ENCODE results near the gene KIF26A. TPM values are rescaled to one million over a fixed set of nuclear protein-coding genes. Genes with fewer than 3 reads are reported as not detected.

The KIF26A gene
- total RNA-seq, 6 donors from 2014 or later, result 1.8 to 7.3 (median 3.5) TPM

- no peaks in the 10 kb centered on the region for H3K27me3 ChIP-seq
- TF ChIP-seq POLR2A (IDR thresholded peaks at IDR 0.05) (no peak), CTCF (IDR thresholded peaks at IDR 0.05) (no peak), POLR2AphosphoS5 (IDR thresholded peaks at IDR 0.05) (no peak), EP300 (IDR thresholded peaks at IDR 0.05) (no peak)
- WGBS, 2 donors, result 85 to 92% methylated on average over 10 to 21 of the region's 21 CpGs
- no peak overlapping the region for H3K4me3 ChIP-seq
- H3K27ac ChIP-seq, result no peak overlapping the region
- no peak for ATAC-seq (ENCODE audit: low FRiP score in 2 of 2)
- H3K36me3 ChIP-seq, result no peaks in the 10 kb centered on the region
- no peaks in the 10 kb centered on the region for H3K4me1 ChIP-seq
- DNase-seq, result no peak
- H3K9me3 ChIP-seq, result no peaks in the 10 kb centered on the region
Observed at GRCh38 chr14:104163541-104163940, 25.2 kb downstream of the KIF26A start.

- 82 to 83% methylated on average over 22 to 23 of the region's 23 CpGs for WGBS, 2 donors
- H3K36me3 ChIP-seq, result no peaks in the 10 kb centered on the region
- no peaks in the 10 kb centered on the region for H3K27me3 ChIP-seq
- no peak overlapping the region for H3K4me3 ChIP-seq
- DNase-seq, result no peak
- ATAC-seq (ENCODE audit: low FRiP score in 2 of 2), result no peak
- no peaks in the 10 kb centered on the region for H3K4me1 ChIP-seq
- no peaks in the 10 kb centered on the region for H3K9me3 ChIP-seq
- H3K27ac ChIP-seq, result no peak overlapping the region
- TF ChIP-seq POLR2A (IDR thresholded peaks at IDR 0.05) (no peak), EP300 (IDR thresholded peaks at IDR 0.05) (no peak), POLR2AphosphoS5 (IDR thresholded peaks at IDR 0.05) (no peak), CTCF (IDR thresholded peaks at IDR 0.05) (no peak)
Observed at GRCh38 chr14:104164041-104164440, 25.7 kb downstream of the KIF26A start.

DNA sequence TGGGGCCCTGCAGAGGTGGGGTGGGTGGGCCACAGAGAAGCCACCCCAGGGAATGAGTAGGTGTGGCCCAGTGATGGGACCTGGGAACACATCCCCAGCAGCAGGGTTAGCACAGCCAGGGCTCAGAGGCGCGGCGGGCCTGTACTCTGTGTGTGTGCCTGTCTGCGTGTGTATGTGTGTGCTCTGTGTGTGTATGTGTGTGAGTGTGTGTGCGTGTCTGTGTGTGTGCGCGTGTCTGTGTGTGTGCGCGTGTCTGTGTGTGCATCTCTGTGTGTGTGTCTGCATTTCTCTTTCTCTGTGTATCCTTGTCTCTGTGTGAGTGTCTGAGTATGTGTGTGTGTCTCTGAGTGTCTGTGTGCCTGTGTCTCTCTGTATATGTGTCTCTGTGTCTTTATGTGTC is 26.1 kb downstream of the KIF26A start:
- 75 to 86% methylated on average over 4 to 9 of the region's 9 CpGs for WGBS, 2 donors
- no peak for DNase-seq
- Histone ChIP-seq H3K9me3 (no peaks in the 10 kb centered on the region), H3K36me3 (no peaks in the 10 kb centered on the region), H3K4me3 (no peak overlapping the region), H3K27ac (no peak overlapping the region), H3K27me3 (no peaks in the 10 kb centered on the region), H3K4me1 (no peaks in the 10 kb centered on the region)
- TF ChIP-seq POLR2A (IDR thresholded peaks at IDR 0.05) (no peak), POLR2AphosphoS5 (IDR thresholded peaks at IDR 0.05) (no peak), EP300 (IDR thresholded peaks at IDR 0.05) (no peak), CTCF (IDR thresholded peaks at IDR 0.05) (no peak)
- no peak for ATAC-seq (ENCODE audit: low FRiP score in 2 of 2)

- ATAC-seq (ENCODE audit: low FRiP score in 2 of 2) (no peak), DNase-seq (no peak)
- Histone ChIP-seq H3K4me1 (peaks cover 0 to 11% (median 4%) of the 10 kb centered on the region in 4 donors), H3K36me3 (no peaks in the 10 kb centered on the region), H3K9me3 (no peaks in the 10 kb centered on the region), H3K4me3 (no peak overlapping the region), H3K27ac (no peak overlapping the region), H3K27me3 (no peaks in the 10 kb centered on the region)
- TF ChIP-seq POLR2AphosphoS5 (IDR thresholded peaks at IDR 0.05) (no peak), EP300 (IDR thresholded peaks at IDR 0.05) (no peak), POLR2A (IDR thresholded peaks at IDR 0.05) (no peak)
- 88 to 89% methylated on average over 12 to 18 of the region's 18 CpGs for WGBS, 2 donors
Observed at GRCh38 chr14:104166698-104167097, 28.3 kb downstream of the KIF26A start.

- Histone ChIP-seq H3K4me1 (peaks cover 0 to 18% (median 7%) of the 10 kb centered on the region in 4 donors), H3K9me3 (no peaks in the 10 kb centered on the region), H3K27me3 (no peaks in the 10 kb centered on the region), H3K36me3 (peaks cover 0 to 4% (median 0%) of the 10 kb centered on the region in 4 donors), H3K27ac (no peak overlapping the region), H3K4me3 (no peak overlapping the region)
- DNase-seq (no peak), ATAC-seq (ENCODE audit: low FRiP score in 2 of 2) (no peak)
- 90 to 100% methylated on average over 4 to 13 of the region's 15 CpGs for WGBS, 2 donors
- TF ChIP-seq EP300 (IDR thresholded peaks at IDR 0.05) (no peak), POLR2AphosphoS5 (IDR thresholded peaks at IDR 0.05) (no peak), CTCF (IDR thresholded peaks at IDR 0.05) (no peak), POLR2A (IDR thresholded peaks at IDR 0.05) (no peak)
Observed at GRCh38 chr14:104168603-104169002, 30.2 kb downstream of the KIF26A start.
